NT2/D1 (cell line): ENCODE results near the gene NAP1L1.

Experiments used
- SUZ12 ChIP-seq: IDR thresholded peaks from 2 replicates; pipeline ENCODE4 v1.6.1; 2011; ENCODE audit not compliant: insufficient read length, insufficient read depth; ENCODE audit errors: extremely low read depth
- YY1 ChIP-seq: IDR thresholded peaks from 2 replicates; pipeline ENCODE4 v1.6.1; 2011; ENCODE audit not compliant: insufficient read length, insufficient read depth
- ZNF274 ChIP-seq: IDR thresholded peaks from 2 replicates; pipeline ENCODE4 v1.6.1; 2011; ENCODE audit warnings: mild to moderate bottlenecking, low read depth, low read length

- no peak for TF ChIP-seq ZNF274
- no peak for TF ChIP-seq YY1
- no peak for TF ChIP-seq SUZ12
These were observed 1.1 kb downstream of the NAP1L1 start for GRCh38 chr12:76083246-76083903.
